Measurements from ENCODE around the gene LYPD3.

Gene LYPD3

GRCh38 chr19:43504426-43505185 is 39.2 kb upstream of the LYPD3 start, which contains the start of gene PHLDB3:
PHLDB3 (minus strand) TSS chr19:43504746; CDS start chr19:43504118, 628 bp downstream.
- peak within 1 kb of the TSS; percentile 66 for H3K27ac ChIP-seq
- no peak for TF ChIP-seq ZFX (IDR thresholded peaks at IDR 0.05)
- no peak; the same call in 1 of the 2 replicates for TF ChIP-seq CTCF (conservative IDR thresholded peaks at IDR 0.05)

GRCh38 chr19:43503501-43504425 is 38.4 kb upstream of the LYPD3 start:
- H3K27ac ChIP-seq: peak overlapping the region; percentile 66
- no peak; the same call in 1 of the 2 replicates for TF ChIP-seq CTCF (conservative IDR thresholded peaks at IDR 0.05)
- no peak for TF ChIP-seq ZFX (IDR thresholded peaks at IDR 0.05)

- TF ChIP-seq CTCF (conservative IDR thresholded peaks at IDR 0.05): no peak
- no peak for TF ChIP-seq ZFX (IDR thresholded peaks at IDR 0.05)
- no peak overlapping the region for H3K27ac ChIP-seq
Observed at GRCh38 chr19:43502419-43502976, 37.1 kb upstream of the LYPD3 start.

GRCh38 chr19:43501661-43502418 is 36.4 kb upstream of the LYPD3 start:
- no peak for TF ChIP-seq ZFX (IDR thresholded peaks at IDR 0.05)
- TF ChIP-seq CTCF (conservative IDR thresholded peaks at IDR 0.05): no peak

GRCh38 chr19:43499042-43499441 is 33.6 kb upstream of the LYPD3 start:
- no peak overlapping the region for H3K27ac ChIP-seq
- TF ChIP-seq CTCF (conservative IDR thresholded peaks at IDR 0.05) (no peak), ZFX (IDR thresholded peaks at IDR 0.05) (no peak)

More at GRCh38 chr19:43501661-43502418, 36.4 kb upstream of the LYPD3 start:
- H3K27ac ChIP-seq: no peak overlapping the region

GRCh38 chr19:43498233-43498842 is 32.9 kb upstream of the LYPD3 start:
- TF ChIP-seq CTCF (conservative IDR thresholded peaks at IDR 0.05) (no peak), ZFX (IDR thresholded peaks at IDR 0.05) (no peak)
- no peak overlapping the region for H3K27ac ChIP-seq

Measured in C4-2B (cell line).